A549 (cell line): ENCODE measurements around the gene PDCD1LG2. TPM values are rescaled to one million over a fixed set of nuclear protein-coding genes. Genes with fewer than 3 reads are reported as not detected.

Experiments
- ATAC-seq, 2 experiments: fragments of 200-7000 bp in 1 of 2; fragments of >200 bp in 1 of 2; cut with Nextera tagmentation in 1 of 2; cut with Tn5 transposase in 1 of 2; 3 replicates each; pipeline versions ENCODE4 v1.8.0 to v1.9.1; 2018 to 2020; ENCODE audit warnings: mild to moderate bottlenecking in 1 of 2, moderate library complexity in 1 of 2
- CTCF ChIA-PET: fragments of 300-600 bp; sonication (Branson Sonifier 250); formaldehyde crosslinking; extraction: SDS; loops from one replicate; lab custom pipeline; 2021; ENCODE audit warnings: antibody characterized with exemption, inconsistent platforms; lab: Yijun Ruan, JAX
- POLR2A ChIA-PET: fragments of 350-600 bp; formaldehyde crosslinking; extraction: SDS; loops from one replicate; lab custom pipeline; 2021; ENCODE audit warnings: antibody characterized with exemption, inconsistent platforms; lab: Yijun Ruan, JAX
- DNase-seq, 2 experiments: peaks; one replicate each; pipeline versions ENCODE4 v3.0.0 to v3.0.0-alpha.2; 2011 to 2016; ENCODE audit warnings: low read depth in 1 of 2, low spot score in 1 of 2
- FAIRE-seq: peaks from 2 replicates; lab custom pipeline; 2011; peaks lifted over from hg19 to GRCh38; lab: Jason Lieb, UNC
- H3K27ac ChIP-seq, 2 experiments: fragments of >200 bp; sonication (Bioruptor Twin); formaldehyde crosslinking; 3 replicates each; pipeline ENCODE4 v1.5.1; 2016 to 2017
- H3K4me1 ChIP-seq: fragments of >200 bp; sonication (Bioruptor Twin); formaldehyde crosslinking; 3 replicates; pipeline ENCODE4 v1.6.1; 2016
- H3K4me2 ChIP-seq: fragments of >200 bp; sonication (Bioruptor Twin); formaldehyde crosslinking; 3 replicates; pipeline ENCODE4 v1.6.1; 2016
- H3K4me3 ChIP-seq: fragments of >200 bp; sonication (Bioruptor Twin); formaldehyde crosslinking; 3 replicates; pipeline ENCODE4 v1.5.1; 2016
- H3K9me3 ChIP-seq: fragments of >200 bp; sonication (Bioruptor Twin); formaldehyde crosslinking; 3 replicates; pipeline ENCODE4 v1.6.1; 2016
- CEBPB ChIP-seq, 2 experiments: fragments of >200 bp in 1 of 2; sonication (Bioruptor Twin) in 1 of 2; formaldehyde crosslinking in 1 of 2; IDR thresholded peaks; 2 replicates each; pipeline ENCODE4 v1.6.1; 2012 to 2016
- CTCF ChIP-seq: fragments of >200 bp; sonication (Bioruptor Twin); formaldehyde crosslinking; IDR thresholded peaks from 3 replicates; pipeline ENCODE4 v1.5.1; 2016
- ELK1 ChIP-seq: fragments of 150-350 bp; IDR thresholded peaks from 2 replicates; pipeline ENCODE4 v1.6.1; 2014; ENCODE audit warnings: low read depth, mild to moderate bottlenecking, low read length
- ESRRA ChIP-seq: fragments of 150-350 bp; IDR thresholded peaks from 2 replicates; pipeline ENCODE4 v1.6.1; 2014; ENCODE audit warnings: mild to moderate bottlenecking, low read length, borderline replicate concordance
- HMGXB4 ChIP-seq: fragments of 250-450 bp; sonication (Bioruptor Pico); IDR thresholded peaks from 2 replicates; pipeline ENCODE4 v1.5.0; 2021; ENCODE audit warnings: mild to moderate bottlenecking, moderate library complexity, borderline replicate concordance
- JUN ChIP-seq, 2 experiments: fragments of >200 bp; sonication (Bioruptor Twin); formaldehyde crosslinking; IDR thresholded peaks; 2 replicates in 1 of 2; 3 replicates in 1 of 2; pipeline ENCODE4 v1.6.1; 2016 to 2017
- MAFK ChIP-seq: fragments of 450-650 bp; IDR thresholded peaks from 2 replicates; pipeline ENCODE4 v1.6.1; 2014; ENCODE audit not compliant: partially characterized antibody
- NFE2L2 ChIP-seq: fragments of 150-350 bp; conservative IDR thresholded peaks from 2 replicates; pipeline ENCODE4 v1.6.1; 2014; ENCODE audit warnings: low read length
- PHF8 ChIP-seq: fragments of 200-600 bp; sonication (generic); IDR thresholded peaks from 2 replicates; pipeline ENCODE4 v1.6.1; 2016; ENCODE audit warnings: low read depth, mild to moderate bottlenecking, antibody characterized with exemption, moderate library complexity, borderline replicate concordance
- REST ChIP-seq: fragments of 200-600 bp; sonication (generic); IDR thresholded peaks from 2 replicates; pipeline ENCODE4 v1.6.1; 2016; ENCODE audit warnings: antibody characterized with exemption, mild to moderate bottlenecking, moderate library complexity
- RNF2 ChIP-seq: fragments of 200-600 bp; sonication (generic); IDR thresholded peaks from 2 replicates; pipeline ENCODE4 v1.6.1; 2016; ENCODE audit warnings: low read depth, mild to moderate bottlenecking, antibody characterized with exemption, moderate library complexity, borderline replicate concordance
- SMC3 ChIP-seq: fragments of >200 bp; sonication (Bioruptor Twin); formaldehyde crosslinking; IDR thresholded peaks from 3 replicates; pipeline ENCODE4 v1.6.1; 2018; ENCODE audit warnings: inconsistent platforms
- TFCP2L1 ChIP-seq: fragments of 250-450 bp; sonication (Bioruptor Pico); IDR thresholded peaks from 2 replicates; pipeline ENCODE4 v1.5.0; 2021; ENCODE audit warnings: mild to moderate bottlenecking
- ZC3H11A ChIP-seq: fragments of 450-650 bp; IDR thresholded peaks from 2 replicates; pipeline ENCODE4 v1.6.1; 2014; ENCODE audit warnings: antibody characterized with exemption, mild to moderate bottlenecking
- WGBS: methylation state at CpG from one replicate; pipeline ENCODE4 v1.1.6; 2017; ENCODE audit errors: missing lambda C conversion rate; 5-methylcytosine and 5-hydroxymethylcytosine counted together
- polyA plus RNA-seq, 4 experiments: library from polyadenylated mRNA; depleted of rRNA in 3 of 4; stranded (reverse); fragments of >200 nt; fragmentation: RNase III in 1 of 4; extraction: RNeasy Plus Mini Kit Qiagen cat#74134 plus additional on column Dnase treatment in 1 of 4; gene quantifications; 2 replicates in 3 of 4; 3 replicates in 1 of 4; pipeline ENCODE4 v1.2.3, GENCODE V29; 2011 to 2017

PDCD1LG2 gene
- polyA plus RNA-seq, 2 of the 4 experiments (the other 2 are of a cell fraction) = 0.53 TPM

- Histone ChIP-seq H3K4me2 (0 out of 3 replicates have a peak overlapping the region, but pooled peaks have one; percentile 9), H3K27ac (peak overlapping the region in 1 of 2 experiments; percentile 21; a peak in 1 of 6 replicates), H3K9me3 (no peaks in the 10 kb centered on the region), H3K4me3 (no peak overlapping the region), H3K4me1 (peaks cover 38% of the 10 kb centered on the region)
- ChIA-PET POLR2A (interaction anchor here (1.4 kb wide), 1 partner anchor 38 kb away, joined by 3 read pairs; no protein-coding TSS in a partner anchor), CTCF (interaction anchor here (1.2 to 1.4 kb wide), 4 partner anchors 10 to 70 kb away, joined by 3 to 6 read pairs (median 4); no protein-coding TSS in a partner anchor)
- FAIRE-seq (peak; percentile 28), DNase-seq (no peak), ATAC-seq (no peak)
- TF ChIP-seq MAFK (peak; percentile 68), PHF8 (no peak), JUN (IDR thresholded peaks at IDR 0.05) (no peak), ESRRA (no peak)
- WGBS = 44% methylated on average over 2 of the region's 2 CpGs
Measured at GRCh38 chr9:5531101-5531882, 21.0 kb downstream of the PDCD1LG2 start.

GRCh38 chr9:5532306-5532705 lies 22.0 kb downstream of the PDCD1LG2 start:
- no peak for DNase-seq
- Histone ChIP-seq H3K27ac (no peak overlapping the region), H3K4me1 (peaks cover 28% of the 10 kb centered on the region), H3K9me3 (no peaks in the 10 kb centered on the region), H3K4me3 (no peak overlapping the region), H3K4me2 (no peak overlapping the region)
- ChIA-PET POLR2A (no interaction called here), CTCF (interaction anchor here (1.1 kb wide), 1 partner anchor 346 kb away, joined by 3 read pairs; no protein-coding TSS in a partner anchor)
- TF ChIP-seq CTCF (no peak), NFE2L2 (no peak), ZC3H11A (no peak), SMC3 (no peak), HMGXB4 (CRISPR knock-in tag) (no peak), TFCP2L1 (CRISPR knock-in tag) (no peak), CEBPB (IDR thresholded peaks at IDR 0.05) (no peak), REST (no peak), RNF2 (no peak), ELK1 (no peak)
- 60% methylated on average over 1 of the region's 1 CpG for WGBS
- ATAC-seq = no peak
- FAIRE-seq = no peak
